HG03432 (cell line): ENCODE measurements around the gene GUCY2C.
"Not testable (repeated sequence)": the region's sequence is repeated elsewhere in the genome, so short reads cannot be mapped to it uniquely, and the experiment has no call there.

Source experiments
- ATAC-seq: cut with Tn5 transposase; IDR thresholded peaks from one replicate; pipeline ENCODE4 v1.9.1; 2021; ENCODE audit warnings: mild to moderate bottlenecking, moderate library complexity; ENCODE audit not compliant: unreplicated experiment

Gene GUCY2C

GRCh38 chr12:14696265-14696741 is at the start of gene GUCY2C:
GUCY2C (minus strand) TSS chr12:14696599; CDS start chr12:14696448, 151 bp downstream.
- no peak for ATAC-seq

- ATAC-seq = no peak
Measured at GRCh38 chr12:14743061-14743460, 46.7 kb upstream of the GUCY2C start.

GRCh38 chr12:14741942-14742341 is 45.5 kb upstream of the GUCY2C start:
- ATAC-seq = no peak

GRCh38 chr12:14741153-14741552 is 44.8 kb upstream of the GUCY2C start:
- no peak for ATAC-seq

- ATAC-seq = not testable (repeated sequence)
Measured at GRCh38 chr12:14736441-14736840, 40.0 kb upstream of the GUCY2C start.

GRCh38 chr12:14731821-14732220 is 35.4 kb upstream of the GUCY2C start:
- ATAC-seq = no peak

GRCh38 chr12:14729586-14729985 is 33.2 kb upstream of the GUCY2C start:
- ATAC-seq = no peak

- no peak for ATAC-seq
Measured at GRCh38 chr12:14723763-14724162, 27.4 kb upstream of the GUCY2C start.

- ATAC-seq = peak; percentile 79
Measured at GRCh38 chr12:14716848-14717444, 20.5 kb upstream of the GUCY2C start.

GRCh38 chr12:14714437-14714836 is 18.0 kb upstream of the GUCY2C start:
- no peak for ATAC-seq

GRCh38 chr12:14710632-14711320 is 14.4 kb upstream of the GUCY2C start:
- no peak for ATAC-seq

GRCh38 chr12:14701809-14702568 is 5.6 kb upstream of the GUCY2C start:
- no peak for ATAC-seq

- ATAC-seq = no peak
Measured at GRCh38 chr12:14700935-14701334, 4.5 kb upstream of the GUCY2C start.

GRCh38 chr12:14699923-14700322 is 3.5 kb upstream of the GUCY2C start:
- no peak for ATAC-seq

GRCh38 chr12:14698555-14698954 is 2.2 kb upstream of the GUCY2C start:
- no peak for ATAC-seq

GRCh38 chr12:14695715-14696141 is 671 bp downstream of the GUCY2C start:
- no peak for ATAC-seq

GRCh38 chr12:14694970-14695369 is 1.4 kb downstream of the GUCY2C start:
- ATAC-seq = no peak

- no peak for ATAC-seq
Measured at GRCh38 chr12:14694145-14694714, 2.2 kb downstream of the GUCY2C start.

GRCh38 chr12:14693116-14693515 is 3.3 kb downstream of the GUCY2C start:
- no peak for ATAC-seq

- no peak for ATAC-seq
Measured at GRCh38 chr12:14691560-14691959, 4.8 kb downstream of the GUCY2C start.

GRCh38 chr12:14689996-14690395 is 6.4 kb downstream of the GUCY2C start:
- no peak for ATAC-seq
